Activated T-cell treated with anti-CD3 and anti-CD28 coated beads, Interleukin-2, amount 50 U/mL, for 72 hours (primary cell): Measurements from ENCODE around the gene RBFA. TPM values are rescaled to one million over a fixed set of nuclear protein-coding genes. Genes with fewer than 3 reads are reported as not detected.

Experiments used
- ATAC-seq, 2 donors: fragments of 150-1000 bp; cut with Tn5 transposase; replicated peaks in 1 of 2; 2 replicates each; pipeline ENCODE4 v1.10.0; 2021; ENCODE audit warnings: moderate library complexity in 2 of 2, mild to moderate bottlenecking in 1 of 2
- DNase-seq, 2 donors: peaks; one replicate each; pipeline ENCODE4 v3.0.0; 2021 to 2022; ENCODE audit warnings: mixed read lengths in 1 of 2
- H3K27ac Mint-ChIP-seq: one replicate; pipeline ENCODE4 v1.8.0; 2022; ENCODE audit warnings: mild to moderate bottlenecking, moderate library complexity, mixed read lengths
- H3K27me3 Mint-ChIP-seq: one replicate; pipeline ENCODE4 v1.8.0; 2022; ENCODE audit warnings: low read depth, mixed read lengths
- H3K36me3 Mint-ChIP-seq, 2 donors: one replicate each; pipeline ENCODE4 v1.8.0; 2022; ENCODE audit warnings: mixed read lengths in 2 of 2, mild to moderate bottlenecking in 1 of 2; ENCODE audit not compliant: insufficient read depth in 2 of 2
- H3K4me1 Mint-ChIP-seq: one replicate; pipeline ENCODE4 v1.8.0; 2022; ENCODE audit warnings: low read depth, mixed read lengths
- H3K4me3 Mint-ChIP-seq, 2 donors: one replicate each; pipeline ENCODE4 v1.8.0; 2022; ENCODE audit warnings: mild to moderate bottlenecking in 2 of 2, mixed read lengths in 2 of 2, moderate library complexity in 2 of 2
- H3K9me3 Mint-ChIP-seq, 2 donors: one replicate each; pipeline ENCODE4 v1.8.0; 2022; ENCODE audit warnings: mixed read lengths in 2 of 2
- total RNA-seq, 2 donors: library from RNA; stranded (reverse); gene quantifications; one replicate each; pipeline ENCODE4 v1.2.3, GENCODE V29; 2022

RBFA gene
- total RNA-seq, 2 donors from 2014 or later = 13.9 to 17.7 TPM

- peak overlapping the region; percentile 21 to 87 for H3K4me3 Mint-ChIP-seq
- H3K4me1 Mint-ChIP-seq = peaks cover 33% of the 10 kb centered on the region
- H3K9me3 Mint-ChIP-seq = no peaks in the 10 kb centered on the region
These were observed 1.8 kb downstream of the RBFA start for GRCh38 chr18:80035997-80036396.

DNA sequence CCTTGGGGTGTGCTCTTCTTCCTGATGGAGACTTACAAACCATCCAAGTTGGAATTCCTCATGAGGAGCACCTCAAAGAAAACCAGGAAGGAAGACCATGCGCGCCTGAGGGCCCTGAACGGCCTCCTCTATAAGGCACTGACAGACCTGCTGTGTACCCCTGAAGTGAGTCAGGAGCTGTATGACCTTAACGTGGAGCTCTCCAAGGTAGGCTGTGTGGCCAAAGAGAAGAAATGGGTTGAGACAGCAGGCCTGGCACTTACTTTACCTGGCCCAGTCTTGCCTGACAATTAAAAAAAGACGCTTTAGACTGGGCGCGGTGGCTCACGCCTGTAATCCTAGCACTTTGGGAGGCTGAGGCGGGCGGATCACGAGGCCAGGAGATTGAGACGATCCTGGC, 3.1 kb downstream of the RBFA start:
- peaks cover 6 to 13% of the 10 kb centered on the region in 2 donors for H3K36me3 Mint-ChIP-seq

More at GRCh38 chr18:80035997-80036396, 1.8 kb downstream of the RBFA start:
- Mint-ChIP-seq H3K27me3 (no peaks in the 10 kb centered on the region), H3K27ac (no peak overlapping the region), H3K36me3 (peaks cover 6 to 12% of the 10 kb centered on the region in 2 donors)
- no peak for DNase-seq
- ATAC-seq = no peak

GRCh38 chr18:80037869-80038630, 3.8 kb downstream of the RBFA start:
- Mint-ChIP-seq H3K9me3 (no peaks in the 10 kb centered on the region), H3K27me3 (no peaks in the 10 kb centered on the region), H3K36me3 (peaks cover 4 to 17% of the 10 kb centered on the region in 2 donors), H3K4me1 (peaks cover 35% of the 10 kb centered on the region), H3K4me3 (no peak overlapping the region), H3K27ac (no peak overlapping the region)
- ATAC-seq (no peak), DNase-seq (no peak)

More for the DNA sequence above, 3.1 kb downstream of the RBFA start:
- Mint-ChIP-seq H3K4me1 (peaks cover 42% of the 10 kb centered on the region), H3K9me3 (no peaks in the 10 kb centered on the region), H3K27ac (no peak overlapping the region), H3K4me3 (no peak overlapping the region), H3K27me3 (no peaks in the 10 kb centered on the region)
- ATAC-seq = no peak
- DNase-seq = no peak

- Mint-ChIP-seq H3K27ac (no peak overlapping the region), H3K27me3 (no peaks in the 10 kb centered on the region), H3K4me3 (no peak overlapping the region), H3K9me3 (no peaks in the 10 kb centered on the region), H3K36me3 (peaks cover 4 to 17% of the 10 kb centered on the region in 2 donors), H3K4me1 (peaks cover 22% of the 10 kb centered on the region)
- DNase-seq = no peak
- ATAC-seq = no peak
These were observed 6.3 kb downstream of the RBFA start for GRCh38 chr18:80040515-80040914.

GRCh38 chr18:80041424-80041823, 7.2 kb downstream of the RBFA start:
- H3K27me3 Mint-ChIP-seq = no peaks in the 10 kb centered on the region
- H3K27ac Mint-ChIP-seq = no peak overlapping the region
- DNase-seq (peak; percentile 16 to 26), ATAC-seq (peak; percentile 92 to 93)
- H3K4me1 Mint-ChIP-seq = peaks cover 13% of the 10 kb centered on the region
- no peaks in the 10 kb centered on the region for H3K9me3 Mint-ChIP-seq
- no peak overlapping the region for H3K4me3 Mint-ChIP-seq
- H3K36me3 Mint-ChIP-seq = peaks cover 4 to 20% of the 10 kb centered on the region in 2 donors

DNA sequence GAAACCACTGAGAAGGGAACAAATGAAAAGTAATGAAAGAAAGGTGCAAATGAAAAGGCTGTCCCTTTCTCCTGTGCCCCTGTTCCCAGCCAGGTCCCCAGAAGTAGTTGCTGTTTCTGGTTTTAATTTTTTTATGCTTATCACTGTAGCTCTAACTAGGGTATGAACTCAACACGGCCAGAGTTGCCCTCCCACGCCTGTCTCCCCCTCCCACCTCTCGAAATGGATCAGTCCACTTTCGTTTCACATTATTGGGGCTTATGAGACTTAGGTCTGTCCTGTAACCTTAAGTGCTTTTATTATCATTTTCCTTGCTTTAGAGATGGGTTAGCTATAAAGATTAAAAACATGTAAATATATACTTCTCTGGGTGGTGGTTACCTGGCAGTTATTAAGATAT, 8.6 kb downstream of the RBFA start:
- no peak overlapping the region for H3K27ac Mint-ChIP-seq

GRCh38 chr18:80044072-80044471, 9.8 kb downstream of the RBFA start:
- no peak for DNase-seq
- Mint-ChIP-seq H3K4me3 (no peak overlapping the region), H3K36me3 (peaks cover 4 to 15% of the 10 kb centered on the region in 2 donors), H3K27me3 (no peaks in the 10 kb centered on the region), H3K27ac (no peak overlapping the region), H3K9me3 (no peaks in the 10 kb centered on the region), H3K4me1 (peaks cover 13% of the 10 kb centered on the region)
- no peak for ATAC-seq

More for the DNA sequence above, 8.6 kb downstream of the RBFA start:
- H3K27me3 Mint-ChIP-seq = no peaks in the 10 kb centered on the region
- ATAC-seq (no peak), DNase-seq (no peak)
- H3K36me3 Mint-ChIP-seq = peaks cover 5 to 17% of the 10 kb centered on the region in 2 donors
- no peaks in the 10 kb centered on the region for H3K9me3 Mint-ChIP-seq
- peaks cover 13% of the 10 kb centered on the region for H3K4me1 Mint-ChIP-seq
- no peak overlapping the region for H3K4me3 Mint-ChIP-seq

GRCh38 chr18:80046011-80046410, 11.8 kb downstream of the RBFA start:
- no peak overlapping the region for H3K4me3 Mint-ChIP-seq
- H3K4me1 Mint-ChIP-seq = peaks cover 9% of the 10 kb centered on the region
- no peak for ATAC-seq
- no peak overlapping the region for H3K27ac Mint-ChIP-seq
- DNase-seq = no peak
- peaks cover 7 to 14% of the 10 kb centered on the region in 2 donors for H3K36me3 Mint-ChIP-seq
- H3K9me3 Mint-ChIP-seq = peaks cover 0 to 2% of the 10 kb centered on the region in 2 donors
- no peaks in the 10 kb centered on the region for H3K27me3 Mint-ChIP-seq

DNA sequence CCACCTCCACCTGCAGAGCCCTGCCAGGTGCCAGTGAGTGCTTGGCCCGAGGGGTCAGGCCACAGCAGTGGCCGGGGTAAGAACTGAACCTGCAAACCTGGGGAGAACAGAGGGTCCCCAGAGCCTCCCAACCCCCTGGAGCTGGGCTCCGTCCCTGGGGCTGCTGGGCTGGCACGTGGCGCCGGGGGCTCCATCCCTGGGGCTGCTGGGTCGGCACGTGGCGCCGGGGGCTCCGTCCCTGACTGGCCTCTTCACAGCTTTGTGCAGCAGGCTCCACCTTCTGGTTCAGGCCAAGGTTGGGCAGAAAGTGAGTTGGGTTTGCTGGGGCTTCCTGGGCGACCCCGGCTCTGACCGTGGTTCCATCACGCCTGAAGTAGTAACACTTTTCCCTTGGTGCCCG, 12.2 kb downstream of the RBFA start:
- DNase-seq (no peak), ATAC-seq (no peak)
- Mint-ChIP-seq H3K4me3 (no peak overlapping the region), H3K4me1 (peaks cover 5% of the 10 kb centered on the region), H3K27ac (no peak overlapping the region), H3K36me3 (peaks cover 11 to 18% of the 10 kb centered on the region in 2 donors), H3K27me3 (no peaks in the 10 kb centered on the region), H3K9me3 (peaks cover 4 to 5% of the 10 kb centered on the region in 2 donors)

DNA sequence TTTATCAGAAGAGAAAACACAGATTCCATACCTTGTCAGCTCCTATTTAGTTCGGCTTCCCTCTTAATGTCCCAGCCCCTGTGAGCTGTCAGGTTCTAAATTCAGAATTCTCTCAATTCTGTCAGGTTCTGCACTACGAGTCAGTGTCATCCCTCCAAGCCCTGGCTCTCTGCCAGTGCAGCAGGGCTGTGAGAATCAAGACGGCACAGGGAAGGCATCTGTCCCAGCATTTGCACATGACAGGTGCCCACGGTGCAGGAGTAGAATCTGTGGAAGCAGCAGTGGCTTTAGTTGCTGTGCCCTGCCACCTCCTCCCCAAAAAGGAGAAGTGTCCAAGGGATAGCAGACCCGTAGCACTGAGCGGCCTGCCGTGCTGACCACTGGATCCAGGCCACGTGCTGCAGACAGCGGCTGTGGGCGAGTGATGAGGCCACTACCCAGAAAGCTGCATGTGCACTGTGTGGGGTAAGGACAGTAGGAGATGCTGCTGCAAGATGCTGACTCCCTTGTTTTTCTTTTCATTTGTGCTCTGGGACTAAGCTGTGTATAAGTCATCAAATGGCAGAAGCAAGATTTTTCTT, 12.8 kb downstream of the RBFA start:
- peaks cover 16 to 20% of the 10 kb centered on the region in 2 donors for H3K36me3 Mint-ChIP-seq
- H3K4me1 Mint-ChIP-seq = no peaks in the 10 kb centered on the region
- DNase-seq (no peak), ATAC-seq (no peak)
- no peaks in the 10 kb centered on the region for H3K27me3 Mint-ChIP-seq
- H3K9me3 Mint-ChIP-seq = peaks cover 7 to 10% of the 10 kb centered on the region in 2 donors
- H3K27ac Mint-ChIP-seq = no peak overlapping the region
- H3K4me3 Mint-ChIP-seq = no peak overlapping the region

DNA sequence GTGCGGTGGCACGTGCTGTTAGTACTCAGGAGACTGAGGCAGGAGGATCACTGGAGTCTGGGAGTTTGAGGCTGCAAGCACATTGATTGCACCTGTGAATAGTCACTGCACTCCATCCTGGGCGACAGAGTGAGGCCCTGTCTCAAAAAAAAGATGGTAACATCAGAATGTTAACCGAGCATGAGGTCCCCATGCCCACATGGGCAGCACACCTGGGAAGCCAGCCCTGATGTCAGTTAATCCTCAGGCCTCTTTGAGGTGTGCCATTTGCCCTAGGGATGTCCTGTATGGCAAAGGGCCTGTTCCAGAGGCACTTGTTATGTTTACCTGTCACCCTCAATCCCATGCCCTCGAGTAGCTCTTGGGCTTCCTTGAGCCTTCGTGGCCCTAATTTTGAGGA, 16.6 kb downstream of the RBFA start:
- DNase-seq (no peak), ATAC-seq (no peak)
- Mint-ChIP-seq H3K9me3 (peaks cover 10 to 27% of the 10 kb centered on the region in 2 donors), H3K27me3 (no peaks in the 10 kb centered on the region), H3K4me3 (no peak overlapping the region), H3K27ac (no peak overlapping the region), H3K36me3 (peaks cover 16 to 20% of the 10 kb centered on the region in 2 donors), H3K4me1 (no peaks in the 10 kb centered on the region)

GRCh38 chr18:80056095-80056494, 21.9 kb downstream of the RBFA start:
- Mint-ChIP-seq H3K27me3 (no peaks in the 10 kb centered on the region), H3K4me3 (no peak overlapping the region), H3K4me1 (no peaks in the 10 kb centered on the region), H3K9me3 (peaks cover 21 to 43% of the 10 kb centered on the region in 2 donors), H3K36me3 (peaks cover 28 to 29% of the 10 kb centered on the region in 2 donors), H3K27ac (no peak overlapping the region)
- ATAC-seq = no peak
- no peak for DNase-seq

GRCh38 chr18:80059945-80060344, 25.7 kb downstream of the RBFA start:
- no peaks in the 10 kb centered on the region for H3K4me1 Mint-ChIP-seq
- no peak for ATAC-seq
- no peak overlapping the region for H3K27ac Mint-ChIP-seq
- H3K4me3 Mint-ChIP-seq = no peak overlapping the region
- H3K36me3 Mint-ChIP-seq = peaks cover 17 to 21% of the 10 kb centered on the region in 2 donors
- H3K9me3 Mint-ChIP-seq = peaks cover 13 to 24% of the 10 kb centered on the region in 2 donors
- DNase-seq = no peak
- H3K27me3 Mint-ChIP-seq = no peaks in the 10 kb centered on the region
